MM.1S (cell line): ENCODE results near the gene CDKN2A.

Experiments used
- CTCF ChIP-seq: fragments of 300-600 bp; sonication (generic); IDR thresholded peaks from 2 replicates; pipeline ENCODE4 v1.5.1; 2016; ENCODE audit warnings: antibody characterized with exemption, low read length, mixed read lengths
- EZH2 ChIP-seq: fragments of 300-600 bp; sonication (generic); optimal IDR thresholded peaks from 2 replicates; pipeline ENCODE3; 2017; ENCODE audit warnings: low read depth, mild to moderate bottlenecking, antibody characterized with exemption, low read length, mixed read lengths
- EZH2phosphoT487 ChIP-seq: fragments of 300-600 bp; sonication (generic); IDR thresholded peaks from 2 replicates; pipeline ENCODE4 v1.6.1; 2018; ENCODE audit warnings: antibody characterized with exemption, low read length

DNA sequence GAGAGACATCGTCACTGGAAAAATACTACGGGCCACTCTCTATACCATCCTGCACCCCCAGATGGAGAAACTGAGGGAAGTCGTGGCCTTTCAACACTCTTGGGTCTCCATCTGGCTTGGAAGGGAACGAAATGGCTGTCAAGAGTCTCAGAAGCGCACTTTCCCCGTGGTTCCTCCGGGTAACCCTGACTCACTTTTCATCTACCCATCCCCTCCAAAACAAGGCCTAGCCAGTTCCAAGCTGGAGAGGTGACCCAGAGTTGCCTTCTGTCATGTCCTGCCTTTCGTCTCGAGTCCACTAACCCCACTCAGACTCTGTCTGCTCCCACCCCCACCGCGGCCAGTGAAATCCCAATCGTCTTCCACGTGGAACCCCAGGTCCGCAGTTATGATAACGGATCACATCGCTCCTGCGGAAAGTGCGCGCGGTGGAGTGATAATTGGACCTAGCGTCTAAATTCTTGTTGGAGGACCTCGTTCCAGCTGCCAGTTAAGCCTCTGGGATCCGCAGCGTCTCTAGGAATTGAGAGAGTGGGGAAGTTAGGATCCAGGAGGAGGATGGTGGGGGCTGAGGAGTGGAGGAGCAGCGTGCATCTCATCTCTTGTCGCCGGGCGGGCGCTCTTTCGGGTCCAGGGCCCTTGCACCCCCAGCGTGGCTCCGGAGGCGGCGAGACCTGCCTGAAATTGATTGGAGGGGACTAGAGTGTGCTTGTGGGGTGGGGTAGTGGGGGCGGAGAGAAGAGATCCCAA is 4.6 kb downstream of the CDKN2A start:
- no peak for TF ChIP-seq CTCF
- TF ChIP-seq EZH2, result no peak
- no peak for TF ChIP-seq EZH2phosphoT487
